Midbrain (tissue), 1 donor: Measurements from ENCODE around the gene CLPTM1L.
"Not testable (repeated sequence)": the region's sequence is repeated elsewhere in the genome, so short reads cannot be mapped to it uniquely, and the experiment has no call there.

Experiments used
- DNase-seq: peaks from one replicate; lab custom pipeline; 2025; lab: John Stamatoyannopoulos, UW

CLPTM1L gene

DNA sequence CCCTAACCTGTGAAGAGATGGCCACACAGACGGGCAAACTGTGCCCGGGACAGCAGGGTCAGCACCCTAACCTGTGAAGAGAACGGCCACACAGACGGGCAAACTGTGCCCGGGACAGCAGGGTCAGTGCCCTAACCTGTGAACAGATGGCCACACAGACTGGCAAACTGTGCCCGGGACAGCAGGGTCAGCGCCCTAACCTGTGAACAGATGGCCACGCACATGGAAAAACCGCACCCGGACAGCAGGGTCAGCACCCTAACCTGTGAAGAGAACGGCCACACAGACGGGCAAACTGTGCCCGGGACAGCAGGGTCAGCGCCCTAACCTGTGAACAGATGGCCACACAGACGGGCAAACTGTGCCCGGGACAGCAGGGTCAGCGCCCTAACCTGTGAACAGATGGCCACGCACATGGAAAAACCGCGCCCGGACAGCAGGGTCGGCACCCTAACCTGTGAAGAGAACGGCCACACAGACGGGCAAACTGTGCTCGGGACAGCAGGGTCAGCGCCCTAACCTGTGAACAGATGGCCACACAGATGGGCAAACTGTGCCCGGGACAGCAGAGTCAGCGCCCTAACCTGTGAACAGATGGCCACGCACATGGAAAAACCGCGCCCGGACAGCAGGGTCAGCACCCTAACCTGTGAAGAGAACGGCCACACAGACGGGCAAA, 5.6 kb downstream of the CLPTM1L start:
- not testable (repeated sequence) for DNase-seq

DNA sequence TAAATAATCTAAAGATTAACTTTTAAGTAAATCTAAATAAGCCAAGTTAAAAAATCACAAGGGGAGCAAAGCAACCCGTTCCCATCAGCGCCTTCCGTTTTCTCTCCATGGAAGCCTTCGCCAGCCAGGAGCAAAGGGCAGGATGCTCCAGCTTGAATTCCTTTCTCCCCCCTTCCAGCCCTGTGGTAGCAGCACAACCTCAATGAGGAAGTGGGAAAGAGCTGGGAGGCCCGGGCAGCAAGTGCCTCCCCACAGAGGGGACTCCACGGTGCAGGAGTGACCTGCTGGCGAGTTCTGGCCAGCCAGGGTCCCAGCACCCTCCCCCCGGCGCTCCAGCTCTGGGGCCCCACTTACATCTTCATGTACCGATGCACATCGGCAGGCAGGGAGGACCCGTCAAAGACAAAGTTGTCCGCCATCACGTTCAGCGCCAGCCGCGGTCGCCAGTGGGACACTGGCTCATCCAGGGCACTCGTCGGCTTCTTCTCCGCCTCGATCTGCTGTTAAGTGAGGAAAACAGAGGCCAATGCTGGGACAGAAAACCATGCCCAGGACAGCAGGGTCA, 6.3 kb downstream of the CLPTM1L start:
- no peak for DNase-seq

- no peak for DNase-seq
Measured at GRCh38 chr5:1338196-1338490, 6.8 kb downstream of the CLPTM1L start.

GRCh38 chr5:1337489-1338195, 7.3 kb downstream of the CLPTM1L start:
- no peak for DNase-seq

DNA sequence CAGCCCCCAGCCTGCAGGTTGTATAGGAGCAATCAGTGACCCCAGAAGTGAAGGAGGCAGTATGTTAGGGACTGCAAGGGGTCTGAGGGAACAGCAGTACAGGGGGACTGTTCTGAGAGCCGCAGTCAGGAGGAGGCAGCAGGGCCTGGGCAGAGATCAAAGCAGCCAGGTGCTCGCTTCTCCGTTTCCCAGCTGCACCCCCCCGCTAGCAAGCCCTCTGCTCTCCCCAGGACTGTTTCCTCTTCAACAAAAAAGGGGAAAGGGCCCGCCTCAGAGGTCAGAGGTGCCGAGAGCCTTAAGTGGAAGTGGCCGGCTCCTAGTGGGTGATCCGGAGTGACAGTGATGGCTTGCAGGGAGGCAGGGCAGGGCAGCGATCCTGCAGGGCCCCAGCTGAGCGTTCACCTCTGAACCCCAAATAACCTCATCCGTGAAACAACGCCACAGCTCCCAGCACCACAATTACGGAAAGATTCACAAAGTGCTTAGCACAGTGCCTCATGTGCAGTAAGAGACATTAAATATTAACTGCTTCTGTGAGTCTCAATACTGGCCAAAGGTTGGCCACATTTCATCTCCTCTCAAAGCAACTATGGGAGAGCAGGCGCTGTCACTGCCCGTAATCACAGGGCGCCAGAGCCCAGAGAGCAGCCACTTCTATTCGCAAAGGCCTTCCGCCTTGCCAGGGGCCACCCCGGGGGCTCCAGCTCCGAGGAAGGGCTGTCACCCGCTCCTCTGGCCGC, 8.0 kb downstream of the CLPTM1L start:
- no peak for DNase-seq

DNA sequence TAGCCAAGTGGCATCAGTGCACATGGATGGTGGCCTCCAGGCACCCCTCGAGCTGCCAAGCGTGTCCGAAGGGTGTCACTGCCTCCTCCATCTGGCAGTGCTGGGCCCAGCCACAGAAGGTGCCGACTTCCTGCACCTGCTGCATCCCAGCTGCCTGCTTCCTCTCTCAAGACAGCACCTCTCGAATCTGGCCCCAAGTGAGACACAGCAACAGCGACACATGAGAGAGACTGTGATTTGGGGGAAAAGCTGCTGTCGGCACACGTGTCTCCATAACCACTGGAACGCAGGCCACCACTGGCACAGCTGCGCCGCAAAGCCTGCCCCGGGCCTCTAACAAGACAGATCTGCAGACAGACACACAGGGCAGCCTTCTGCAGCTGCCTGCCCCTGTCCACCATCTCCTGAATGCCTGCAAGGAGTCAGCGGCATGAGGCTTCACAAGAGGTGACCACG, 8.8 kb downstream of the CLPTM1L start:
- no peak for DNase-seq

DNA sequence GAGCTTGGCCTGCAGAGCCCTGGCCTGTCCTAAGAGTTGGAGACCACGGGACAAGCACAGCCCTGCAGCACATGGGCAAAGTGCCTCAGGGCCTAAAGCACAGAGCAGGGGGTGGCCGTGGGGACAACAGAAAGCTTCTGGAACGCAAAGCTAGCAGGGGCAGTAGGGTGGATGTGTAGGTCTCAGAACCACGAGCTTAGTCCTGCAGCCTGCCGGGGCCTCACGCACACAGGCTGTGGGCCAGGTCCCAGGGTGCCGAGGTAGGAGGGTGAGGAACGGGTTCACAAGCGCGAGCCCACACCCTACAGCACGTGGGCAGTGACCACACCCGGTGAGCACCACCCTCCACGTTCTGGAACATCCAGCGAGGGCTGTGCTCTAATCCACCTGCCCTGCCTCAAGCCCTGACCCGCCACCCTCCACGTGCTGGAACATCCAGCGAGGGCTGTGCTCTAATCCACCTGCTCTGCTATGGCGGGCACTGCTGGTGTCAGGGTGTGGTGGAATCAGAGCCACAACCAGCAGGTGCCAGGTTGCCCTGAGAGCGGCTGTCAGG, 9.3 kb downstream of the CLPTM1L start:
- no peak for DNase-seq

DNA sequence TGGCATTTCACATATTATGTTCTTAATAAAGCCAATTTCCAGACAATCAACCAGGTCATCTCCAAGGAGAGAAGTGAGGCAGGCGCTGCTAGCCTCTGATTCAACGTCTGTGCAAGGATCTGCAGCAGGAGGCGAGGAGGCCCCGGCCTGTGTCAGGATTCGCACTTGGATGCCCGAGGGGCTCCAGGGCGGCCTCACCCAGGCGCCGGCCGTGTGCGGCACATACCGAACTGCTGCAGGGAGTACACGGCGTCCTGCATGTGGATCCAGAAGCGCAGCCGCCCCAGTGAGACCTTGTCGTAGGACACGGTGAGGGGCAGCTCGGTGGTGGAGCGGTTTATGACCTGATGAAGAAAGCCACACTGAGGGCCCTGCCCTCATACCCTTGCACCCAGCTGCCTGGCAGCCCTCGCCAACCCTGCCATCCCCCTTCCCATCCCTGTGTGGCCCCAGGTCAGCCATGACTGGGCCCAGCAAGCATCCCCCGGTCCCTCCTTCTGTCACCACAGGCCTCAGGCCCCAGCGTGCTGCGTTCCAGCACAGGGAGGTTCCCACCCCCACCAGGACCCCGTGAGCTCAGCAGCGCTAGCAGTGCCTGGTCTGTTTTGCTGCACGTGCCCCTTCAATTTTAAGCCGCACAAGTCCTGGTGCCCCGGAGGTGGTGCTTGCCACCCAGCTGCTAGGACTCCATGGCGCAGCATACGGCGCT, 9.9 kb downstream of the CLPTM1L start:
- DNase-seq, result no peak

- no peak for DNase-seq
Measured at GRCh38 chr5:1333986-1334385, 10.9 kb downstream of the CLPTM1L start.

GRCh38 chr5:1333286-1333685, 11.6 kb downstream of the CLPTM1L start:
- DNase-seq, result not testable (repeated sequence)

DNA sequence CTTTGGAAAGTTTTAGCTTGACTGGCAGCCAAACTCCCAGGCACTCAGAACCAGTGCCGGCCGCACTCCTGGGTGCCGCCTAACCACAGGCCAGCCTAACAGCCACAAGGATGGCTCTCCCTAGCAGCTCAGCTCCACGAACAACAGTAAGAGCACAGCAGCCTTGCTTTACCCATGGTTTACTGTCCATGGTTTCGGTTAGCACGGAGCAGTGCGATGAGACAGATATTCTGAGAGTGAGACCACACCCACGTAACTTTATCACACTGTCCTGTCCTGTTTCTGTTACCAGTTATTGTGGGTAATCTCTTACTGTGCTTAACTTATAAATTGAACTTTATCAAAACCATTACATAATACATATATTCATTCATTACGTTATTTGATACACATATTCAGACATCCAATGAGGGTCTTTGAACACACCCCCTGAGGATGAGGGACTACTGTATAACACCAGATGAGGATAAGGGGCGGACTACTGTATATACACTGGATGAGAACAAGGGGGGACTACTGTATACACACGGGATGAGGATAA, 12.4 kb downstream of the CLPTM1L start:
- no peak for DNase-seq

DNA sequence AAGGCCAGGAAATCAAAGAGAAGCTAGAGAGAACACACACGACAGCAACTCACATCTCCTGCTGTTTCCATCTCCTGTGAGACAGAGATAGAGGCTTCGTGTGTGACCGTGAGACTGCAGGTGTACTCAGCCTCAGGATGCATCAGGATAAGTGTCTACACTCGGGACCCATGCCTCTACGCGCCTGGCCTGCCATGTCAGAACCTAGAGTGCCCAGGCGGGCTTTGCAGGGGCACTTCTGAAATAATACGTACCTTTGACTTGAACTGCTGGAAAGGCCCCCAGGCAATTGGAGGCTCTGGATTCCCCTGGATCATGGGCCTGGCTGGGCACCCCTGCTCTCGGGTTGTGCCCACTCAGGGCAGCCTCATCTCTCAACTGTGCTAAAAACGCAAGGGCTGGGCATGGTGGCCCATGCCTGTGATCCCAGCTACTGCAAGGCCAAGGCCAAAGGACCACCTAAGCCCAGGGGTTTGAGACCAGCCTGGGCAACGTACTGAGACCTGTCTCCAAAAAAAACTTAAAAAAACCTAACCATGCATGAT, 13.0 kb downstream of the CLPTM1L start:
- no peak for DNase-seq

- DNase-seq, result no peak
Measured at GRCh38 chr5:1330847-1331831, 13.8 kb downstream of the CLPTM1L start.

- DNase-seq, result no peak
Measured at GRCh38 chr5:1330146-1330846, 14.6 kb downstream of the CLPTM1L start.

GRCh38 chr5:1329111-1329579, 15.8 kb downstream of the CLPTM1L start:
- no peak for DNase-seq

- not testable (repeated sequence) for DNase-seq
Measured at GRCh38 chr5:1328237-1329110, 16.4 kb downstream of the CLPTM1L start.

GRCh38 chr5:1326901-1327756, 17.8 kb downstream of the CLPTM1L start:
- not testable (repeated sequence) for DNase-seq
